Measurements from ENCODE around the gene TESK2.
"Not testable (repeated sequence)": the region's sequence is repeated elsewhere in the genome, so short reads cannot be mapped to it uniquely, and the experiment has no call there.

TESK2 gene

DNA sequence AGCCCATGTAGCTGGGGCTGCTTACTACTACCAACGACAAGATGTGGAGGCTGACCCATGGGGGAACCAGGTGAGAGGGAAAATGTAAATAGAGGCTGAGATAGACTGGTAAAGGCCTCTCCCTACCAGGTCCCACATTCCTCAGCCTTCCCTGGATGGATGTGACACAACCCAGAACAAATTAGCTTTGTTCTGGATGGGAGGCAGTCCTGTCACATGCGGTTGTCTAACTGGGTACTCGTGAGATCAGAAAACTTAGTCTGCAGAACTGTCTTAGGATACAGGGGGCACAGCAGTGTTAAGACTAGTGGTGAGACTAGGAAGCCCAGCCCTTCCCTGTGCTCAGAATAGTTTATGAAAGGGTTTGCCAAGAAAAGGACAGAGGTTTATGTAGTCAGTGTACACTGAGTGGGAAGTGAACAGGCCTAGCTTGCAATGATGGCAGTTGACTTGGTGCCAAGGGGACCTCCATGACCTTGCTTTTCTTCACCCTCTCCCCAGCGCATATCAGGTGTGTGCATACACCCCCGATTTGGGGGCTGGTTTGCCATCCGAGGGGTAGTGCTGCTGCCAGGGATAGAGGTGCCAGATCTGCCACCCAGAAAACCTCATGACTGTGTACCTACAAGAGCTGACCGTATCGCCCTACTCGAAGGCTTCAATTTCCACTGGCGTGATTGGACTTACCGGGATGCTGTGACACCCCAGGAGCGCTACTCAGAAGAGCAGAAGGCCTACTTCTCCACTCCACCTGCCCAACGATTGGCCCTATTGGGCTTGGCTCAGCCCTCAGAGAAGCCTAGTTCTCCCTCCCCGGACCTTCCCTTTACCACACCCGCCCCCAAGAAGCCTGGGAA, 17.6 kb upstream of the TESK2 start:
- no peak for DNase-seq

DNA sequence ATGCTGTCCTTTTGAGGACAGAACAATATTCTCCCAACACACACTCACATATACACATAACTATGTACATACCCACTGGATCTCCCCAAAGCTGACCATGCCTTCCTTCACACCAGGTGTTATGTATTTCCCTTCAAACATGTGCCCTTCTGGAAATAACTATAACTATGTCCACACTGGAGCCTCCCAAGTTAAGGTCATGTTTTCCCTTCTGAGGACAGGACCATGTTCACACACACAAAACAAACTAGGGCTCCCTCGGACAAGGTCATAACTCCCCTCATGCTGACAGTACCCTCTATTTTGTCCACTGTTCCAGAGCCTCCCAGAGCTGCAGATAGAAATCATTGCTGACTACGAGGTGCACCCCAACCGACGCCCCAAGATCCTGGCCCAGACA, 16.9 kb upstream of the TESK2 start:
- no peak for DNase-seq

DNA sequence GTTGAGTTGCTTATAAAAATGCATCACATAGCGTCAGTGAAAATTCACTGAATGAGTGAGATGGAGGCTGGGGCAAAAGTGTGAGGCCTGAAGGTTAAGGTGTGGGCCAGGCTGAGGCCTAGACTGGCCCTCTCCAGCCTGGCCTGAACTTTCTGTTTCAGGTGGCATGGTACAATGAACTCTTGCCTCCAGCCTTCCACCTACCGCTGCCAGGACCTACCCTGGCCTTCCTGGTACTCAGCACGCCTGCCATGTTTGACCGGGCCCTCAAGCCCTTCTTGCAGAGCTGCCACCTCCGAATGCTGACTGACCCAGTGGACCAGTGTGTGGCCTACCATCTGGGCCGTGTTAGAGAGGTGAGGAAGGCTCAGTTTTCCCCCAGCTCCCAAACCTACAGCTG, 16.2 kb upstream of the TESK2 start:
- no peak for DNase-seq

DNA sequence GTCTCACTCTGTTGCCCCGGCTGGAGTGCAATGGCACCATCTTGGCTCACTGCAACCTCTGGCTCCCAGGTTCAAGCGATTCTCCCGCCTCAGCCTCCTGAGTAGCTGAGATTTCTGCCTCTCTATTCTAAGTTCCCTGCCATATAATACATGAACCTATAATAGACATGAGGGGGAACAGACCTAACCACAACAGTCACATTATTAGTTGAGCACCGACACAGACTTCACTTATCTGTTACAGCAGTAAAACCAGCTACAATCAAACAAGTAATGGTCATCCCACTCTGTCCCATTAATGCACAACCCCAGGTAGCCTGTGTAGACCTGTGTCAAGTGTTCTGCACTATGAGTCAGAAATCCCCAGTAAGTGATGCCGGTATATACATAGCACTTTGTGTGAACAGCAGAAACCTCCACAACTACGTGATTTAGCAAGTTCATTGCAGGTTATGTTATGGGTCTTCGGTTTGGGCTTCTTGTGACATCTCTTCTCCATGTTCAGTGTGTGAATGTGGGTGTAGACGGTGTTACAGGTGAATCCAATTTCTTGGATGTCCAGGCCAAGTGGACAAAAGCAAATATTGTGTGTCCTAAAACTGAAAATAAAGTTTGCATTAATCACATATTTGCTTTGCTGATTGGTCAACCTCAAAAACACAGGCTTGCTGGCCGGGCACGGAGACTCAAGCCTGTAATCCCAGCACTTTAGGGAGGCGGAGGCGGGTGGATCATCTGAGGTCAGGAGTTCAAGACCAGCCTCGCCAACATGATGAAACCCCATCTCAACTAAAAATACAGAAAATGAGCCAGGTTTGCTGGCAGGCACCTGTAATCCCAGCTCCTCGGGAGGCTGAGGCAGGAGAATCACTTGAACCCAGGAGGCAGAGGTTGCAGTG, 12.7 kb upstream of the TESK2 start:
- DNase-seq, result no peak

DNA sequence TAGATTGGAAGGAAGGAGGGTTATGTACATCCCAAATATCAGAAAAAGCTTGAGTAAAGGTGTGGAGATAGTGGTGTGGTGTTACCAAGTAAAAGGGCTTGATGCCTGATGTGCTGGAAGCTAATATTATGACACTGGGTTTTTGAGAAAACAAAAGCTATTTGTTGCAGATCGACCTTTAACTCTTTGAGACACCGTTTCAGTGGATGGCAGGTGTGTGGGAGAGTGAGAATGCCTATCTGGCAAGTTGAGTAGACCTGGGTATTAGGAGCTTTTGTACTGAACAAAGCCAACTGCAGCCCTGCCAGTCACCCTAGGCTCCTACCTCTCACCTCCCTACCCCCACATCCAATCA, 10.5 kb upstream of the TESK2 start:
- DNase-seq, result no peak

DNA sequence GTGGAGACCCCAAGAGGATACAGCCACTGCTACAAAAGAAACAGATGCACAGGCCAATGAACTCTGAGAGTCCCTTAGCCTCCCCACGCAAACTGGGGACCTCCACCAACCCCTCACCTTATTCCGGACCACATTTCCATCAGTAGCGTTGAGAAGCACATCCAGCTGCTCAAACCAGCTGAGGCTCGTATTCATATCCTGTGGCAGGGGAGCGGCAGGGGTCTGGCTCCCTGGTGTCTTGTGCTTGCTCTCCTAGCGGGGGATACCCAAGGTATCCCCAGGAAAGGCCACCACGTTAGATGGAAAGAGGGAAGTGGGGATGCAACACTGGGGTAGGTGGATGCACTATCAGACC, 8.4 kb upstream of the TESK2 start:
- DNase-seq, result no peak

DNA sequence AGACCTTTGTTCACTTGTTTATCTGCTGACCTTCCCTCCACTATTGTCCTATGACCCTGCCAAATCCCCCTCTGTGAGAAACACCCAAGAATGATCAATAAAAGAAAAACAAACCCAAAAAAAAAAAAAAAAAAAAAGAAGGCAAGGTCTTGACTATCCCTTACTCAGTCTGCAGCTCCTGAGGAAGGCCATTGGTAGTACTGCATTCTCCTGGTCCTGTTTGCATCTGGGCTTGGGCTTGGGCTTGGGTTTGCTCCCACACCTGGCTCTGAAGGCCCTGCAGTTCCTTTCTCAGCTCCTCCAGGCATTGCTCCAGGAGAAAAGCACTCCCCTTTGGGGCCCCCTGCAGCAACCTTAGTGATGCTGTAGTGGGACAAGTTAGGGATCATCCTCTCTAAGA, 7.3 kb upstream of the TESK2 start:
- DNase-seq, result no peak

DNA sequence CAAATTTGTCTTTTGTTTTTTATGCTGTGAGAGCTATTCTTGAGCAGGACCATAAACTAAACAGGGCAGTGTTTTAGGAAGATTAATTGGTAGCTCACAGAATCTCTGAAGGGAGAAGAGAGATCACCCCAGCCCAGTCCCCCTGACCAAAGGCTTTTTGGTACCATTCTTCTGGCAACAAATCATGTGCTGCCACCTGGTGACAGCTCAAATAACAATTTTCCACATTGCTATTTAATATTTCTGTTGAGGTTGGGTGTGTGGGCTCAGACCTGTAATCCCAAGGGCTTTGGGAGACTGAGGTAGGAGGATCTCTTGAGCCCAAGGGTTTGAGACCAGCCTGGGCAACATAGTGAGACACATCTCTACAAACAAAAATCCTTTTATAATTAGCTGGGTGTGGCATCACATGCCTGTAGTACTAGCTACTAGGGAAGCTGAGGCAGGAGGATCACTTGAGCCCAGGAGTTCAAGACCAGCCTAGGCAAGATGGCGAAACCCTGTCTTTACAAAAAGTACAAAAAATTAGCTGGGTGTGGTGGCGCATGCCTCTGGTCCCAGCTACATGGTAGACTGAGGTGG, 2.2 kb upstream of the TESK2 start:
- DNase-seq, result peak; percentile 65

DNA sequence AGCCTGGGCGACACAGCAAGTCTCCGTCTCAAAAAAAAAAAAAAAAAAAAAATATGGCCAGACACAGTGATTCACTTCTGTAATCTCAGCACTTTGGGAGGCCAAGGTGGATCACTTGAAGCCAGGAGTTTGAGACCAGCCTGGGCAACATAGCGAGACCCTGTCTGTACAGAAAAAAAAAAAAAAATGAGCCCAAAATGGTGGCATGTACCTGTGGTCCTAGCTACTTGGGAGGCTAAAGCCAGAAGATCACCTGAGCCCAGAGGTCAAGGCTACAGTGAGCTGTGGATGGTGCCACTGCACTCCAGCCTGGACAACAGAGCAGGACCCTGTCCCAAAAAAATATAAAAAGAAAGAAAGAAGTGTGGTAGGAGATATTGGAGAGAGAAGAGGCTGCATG, 1.7 kb upstream of the TESK2 start:
- DNase-seq, result no peak

DNA sequence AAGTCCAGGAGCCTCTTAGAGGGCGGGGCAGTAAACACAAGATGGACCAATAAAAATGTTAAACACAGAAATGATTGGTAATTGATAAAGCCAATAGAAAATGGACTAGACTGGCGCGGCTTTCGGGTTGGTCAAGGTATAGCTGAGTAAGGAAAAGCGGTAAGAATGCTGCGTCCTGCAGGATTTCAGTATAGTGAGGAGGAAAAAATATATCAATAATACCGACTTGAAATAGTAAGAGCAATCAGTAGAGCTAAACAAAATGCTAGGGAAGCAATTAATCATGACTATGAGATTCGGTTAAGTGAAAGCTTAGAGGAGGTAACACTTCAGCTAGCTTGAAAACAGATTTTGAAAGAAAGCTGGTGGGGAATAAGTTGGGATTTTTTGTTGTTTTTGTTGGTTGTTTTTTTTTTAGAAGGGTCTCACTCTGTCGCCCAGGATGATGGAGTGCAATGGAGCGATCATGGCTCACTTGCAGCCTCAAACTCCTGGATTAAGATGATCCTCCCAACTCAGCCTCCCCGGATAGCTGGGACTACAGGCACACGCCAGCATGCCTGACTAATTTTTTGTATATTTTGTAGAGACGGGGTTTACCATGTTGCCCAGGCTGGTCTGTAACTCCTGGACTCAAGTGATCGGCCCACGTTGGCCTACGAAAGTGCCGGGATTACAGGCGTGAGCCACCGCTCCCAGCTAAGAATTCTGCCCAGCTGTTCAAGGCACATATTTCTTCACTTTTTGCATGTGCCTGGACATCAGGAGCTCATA, 711 bp upstream of the TESK2 start:
- DNase-seq, result no peak

DNA sequence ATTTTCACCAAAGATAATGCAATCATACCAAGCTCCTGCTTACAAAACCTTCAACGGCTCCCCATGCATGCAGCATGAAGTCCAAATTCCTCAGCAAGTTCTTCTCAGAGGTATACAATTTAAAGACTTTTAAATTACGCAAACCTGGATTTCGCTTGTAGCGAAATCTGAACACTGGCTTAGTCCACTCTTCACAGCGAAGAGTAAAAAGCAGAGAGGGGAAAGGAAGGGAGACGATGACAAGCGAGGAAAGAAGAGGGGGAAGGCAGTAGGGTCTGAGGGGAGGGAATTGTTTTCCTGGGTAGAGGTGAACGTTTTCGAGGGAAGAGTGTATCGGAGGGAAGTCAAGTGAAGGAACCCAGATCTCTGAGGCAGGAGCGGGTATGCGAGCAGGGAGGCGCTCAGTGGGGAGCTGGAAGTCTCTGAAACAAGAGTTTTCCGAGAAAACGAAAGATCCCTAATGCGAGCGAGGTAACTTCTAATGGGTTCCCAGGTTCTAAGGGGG, 790 bp downstream of the TESK2 start:
- no peak for DNase-seq

DNA sequence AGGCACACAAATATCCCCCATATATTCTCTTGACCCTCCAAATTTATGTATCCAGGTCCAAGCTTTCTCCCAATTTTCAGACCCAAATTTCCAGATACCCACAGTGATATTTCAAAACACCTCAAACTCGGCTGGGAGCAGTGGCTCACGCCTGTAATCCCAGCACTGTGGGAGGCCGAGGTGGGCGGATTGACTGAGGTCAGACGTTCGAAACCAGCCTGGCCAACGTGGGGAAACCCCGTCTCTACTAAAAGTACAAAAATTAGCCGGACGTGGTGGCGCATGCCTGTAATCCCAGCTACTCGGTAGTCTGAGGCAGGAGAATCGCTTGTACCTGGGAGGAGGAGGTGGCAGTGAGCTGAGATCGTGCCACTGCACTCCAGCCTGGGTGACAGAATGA, 1.6 kb downstream of the TESK2 start:
- not testable (repeated sequence) for DNase-seq

DNA sequence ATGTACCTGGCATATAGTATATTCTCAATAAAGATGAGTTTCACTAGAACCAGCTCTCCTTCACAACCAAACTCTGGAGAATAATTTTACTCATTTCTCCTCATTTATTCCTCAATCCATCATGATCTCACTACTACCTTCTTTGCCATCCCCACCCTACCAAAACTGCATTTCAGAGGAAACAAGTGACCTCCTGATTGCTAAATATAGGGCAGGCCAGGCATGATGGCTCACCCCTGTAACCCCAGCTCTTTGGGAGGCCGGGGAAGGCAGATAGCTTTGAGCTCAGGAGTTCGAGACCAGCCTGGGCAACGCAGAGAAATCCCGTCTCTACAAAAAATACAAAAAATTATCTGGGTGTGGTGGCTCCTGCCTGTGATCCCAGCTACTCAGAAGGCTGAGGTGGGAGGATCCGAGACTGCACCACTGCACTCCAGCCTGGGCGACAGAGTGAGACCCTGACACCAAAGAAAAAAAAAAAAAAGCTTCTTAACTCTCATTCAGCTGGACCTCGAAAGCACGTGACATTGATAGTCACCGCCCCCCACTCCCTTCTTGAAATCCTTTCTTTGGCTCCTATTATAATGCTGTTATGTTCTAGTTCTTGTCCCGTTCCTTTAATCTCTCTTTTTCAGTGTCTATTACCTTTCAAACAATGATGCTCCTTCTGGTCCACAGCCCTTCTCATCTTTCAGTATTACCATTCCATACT, 2.1 kb downstream of the TESK2 start:
- no peak for DNase-seq

DNA sequence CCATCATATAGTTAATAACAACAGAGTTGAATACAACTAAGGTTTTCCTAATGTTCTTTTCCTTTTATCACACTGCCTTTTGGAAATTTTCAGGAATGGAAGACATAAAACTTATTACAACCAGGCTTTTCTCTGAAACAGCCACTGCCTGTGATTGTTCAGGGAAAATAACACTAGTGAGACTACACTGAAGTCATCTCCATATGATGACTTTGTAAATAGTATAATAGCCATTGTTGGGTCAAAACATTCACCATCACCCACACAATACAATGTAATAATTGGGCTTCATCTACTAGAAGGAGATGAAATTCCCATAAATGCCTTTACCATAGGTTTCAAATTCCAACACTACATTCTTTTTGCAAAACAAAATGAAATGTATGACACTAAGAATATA, 5.0 kb downstream of the TESK2 start:
- no peak for DNase-seq

DNA sequence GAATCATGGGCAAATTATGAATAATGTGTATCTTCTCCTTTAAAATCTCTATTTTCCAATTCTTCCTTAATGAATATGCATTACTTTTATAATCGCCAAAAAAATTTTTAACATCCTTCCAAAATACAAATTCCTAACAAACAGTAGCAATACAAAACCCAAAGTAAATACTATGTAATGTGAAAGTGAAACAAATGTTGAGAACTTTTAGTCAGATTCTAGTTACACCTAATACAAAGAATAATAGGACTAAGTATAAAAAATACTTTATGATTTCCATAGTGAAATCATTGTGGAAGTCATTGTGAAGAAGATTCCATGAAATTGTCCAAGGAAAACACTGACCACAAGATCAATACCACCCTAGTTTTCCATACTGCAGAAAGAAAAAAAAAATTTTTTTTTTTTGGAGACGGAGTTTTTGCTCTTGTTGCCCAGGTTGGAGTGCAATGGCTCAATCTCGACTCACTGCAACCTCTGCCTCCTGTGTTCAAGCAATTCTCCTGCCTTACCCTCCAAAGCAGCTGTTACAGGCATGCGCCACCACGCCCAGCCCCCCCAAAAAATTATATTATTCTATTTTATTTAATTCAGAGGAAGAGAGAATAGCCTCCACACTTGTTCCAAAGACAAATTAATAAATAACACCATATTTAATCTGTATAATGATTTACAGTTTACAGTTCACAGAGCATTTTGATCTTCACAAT, 11.8 kb downstream of the TESK2 start:
- DNase-seq, result no peak

DNA sequence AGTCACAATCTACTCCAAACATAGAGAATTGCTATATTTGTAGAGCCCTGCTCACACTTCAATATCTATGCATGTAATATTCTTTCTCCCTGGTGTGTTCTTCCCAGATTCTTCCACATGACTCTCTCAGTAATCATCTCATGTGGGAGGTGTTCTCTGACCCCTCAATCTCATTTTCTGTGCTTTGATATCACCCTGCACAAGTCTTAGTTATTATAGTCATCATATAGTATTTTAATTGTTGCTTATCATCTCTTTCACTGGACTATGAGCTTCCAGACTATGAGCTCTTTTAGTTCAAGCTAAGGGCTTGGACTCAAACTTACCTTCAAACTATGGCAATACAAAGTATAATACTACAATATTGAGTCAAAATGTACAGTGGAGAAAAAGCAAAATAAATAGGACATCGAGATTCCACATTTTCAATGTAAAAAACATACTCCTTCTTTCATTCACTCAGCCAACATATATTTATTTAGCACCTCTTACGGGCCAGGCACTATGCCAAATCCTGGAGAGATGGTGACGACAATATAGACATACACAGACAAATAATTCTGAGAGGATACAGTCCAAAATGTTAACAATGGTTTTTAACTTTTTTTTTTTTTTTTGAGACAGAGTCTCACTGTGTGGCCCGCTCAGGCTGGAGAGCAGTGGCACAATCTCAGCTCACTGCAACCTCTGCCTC, 12.7 kb downstream of the TESK2 start:
- DNase-seq, result no peak

DNA sequence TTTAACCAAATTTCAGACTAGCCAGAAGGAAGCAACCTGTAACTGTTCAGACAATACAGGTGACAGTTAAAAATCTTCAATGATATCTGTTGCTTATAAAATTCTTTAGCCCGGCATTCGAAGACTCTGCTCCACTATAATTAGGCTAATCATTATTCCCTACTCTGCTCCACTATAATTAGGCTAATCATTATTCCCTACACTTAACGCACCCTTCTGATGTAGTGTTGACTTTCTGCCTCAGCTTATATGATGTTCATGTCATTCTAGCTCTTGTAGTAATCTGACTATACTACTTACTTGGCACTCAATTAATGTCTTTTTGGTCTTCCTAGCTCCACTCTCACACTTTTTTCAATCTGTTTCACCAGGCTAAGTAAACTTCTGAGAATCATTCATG, 13.3 kb downstream of the TESK2 start:
- no peak for DNase-seq

DNA sequence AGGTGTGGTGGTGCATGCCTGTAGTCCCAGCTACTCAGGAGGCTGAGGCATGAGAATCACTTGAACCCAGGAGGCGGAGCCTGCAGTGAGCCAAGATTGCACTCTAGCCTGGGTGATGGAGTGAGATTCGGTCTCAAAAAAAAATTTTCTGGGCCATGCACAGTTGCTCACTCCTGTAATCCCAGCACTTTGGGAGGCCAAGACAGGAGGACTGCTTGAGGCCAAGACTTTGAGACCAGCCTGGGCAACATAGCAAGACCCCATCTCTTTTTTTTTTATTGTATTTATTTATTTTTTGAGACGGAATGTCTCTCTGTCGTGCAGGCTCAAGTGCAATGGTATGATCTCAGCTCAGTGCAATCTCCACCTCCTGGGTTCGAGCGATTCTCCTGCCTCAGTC, 16.8 kb downstream of the TESK2 start:
- not testable (repeated sequence) for DNase-seq

DNA sequence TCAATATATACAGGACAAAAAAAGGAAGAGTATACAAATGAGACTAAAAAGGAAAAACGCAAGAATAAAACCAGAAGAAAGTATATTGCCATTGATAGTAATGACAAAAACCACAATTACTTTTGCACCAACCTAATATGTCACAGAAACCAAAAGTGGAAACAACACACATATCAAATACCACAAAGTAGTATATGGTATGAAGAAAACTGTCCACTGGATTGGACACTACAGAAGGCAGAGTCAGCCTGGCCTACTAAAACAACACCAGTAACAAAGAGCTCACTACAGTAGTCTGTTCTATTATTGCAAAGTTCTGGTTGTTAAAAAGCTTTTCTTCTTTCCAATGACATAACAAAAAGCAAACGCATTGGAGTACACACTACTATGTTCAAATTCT, 17.7 kb downstream of the TESK2 start:
- DNase-seq, result no peak

DNA sequence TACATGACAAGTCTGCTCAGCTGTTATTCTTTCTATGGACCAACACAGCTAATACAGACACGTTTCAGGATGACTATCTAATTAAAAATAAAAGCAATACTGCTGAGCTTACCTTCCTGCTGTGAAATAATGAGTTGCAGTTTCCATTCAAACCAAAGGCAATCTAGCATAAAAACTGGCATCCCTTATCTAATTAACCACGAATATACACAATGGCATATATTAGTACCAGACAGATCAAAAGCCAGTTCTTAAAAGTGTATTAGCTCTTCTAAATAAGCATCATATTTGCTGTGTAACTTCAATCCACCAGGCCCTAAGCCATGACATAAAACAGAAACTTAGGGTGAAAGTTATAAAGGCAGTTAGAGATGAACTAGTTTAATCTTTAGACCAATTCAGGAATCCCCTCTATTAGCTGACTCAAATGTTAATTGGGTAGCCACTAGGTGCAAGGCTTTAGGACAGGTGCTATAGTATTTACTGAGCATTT, 20.6 kb downstream of the TESK2 start:
- DNase-seq, result no peak

DNA sequence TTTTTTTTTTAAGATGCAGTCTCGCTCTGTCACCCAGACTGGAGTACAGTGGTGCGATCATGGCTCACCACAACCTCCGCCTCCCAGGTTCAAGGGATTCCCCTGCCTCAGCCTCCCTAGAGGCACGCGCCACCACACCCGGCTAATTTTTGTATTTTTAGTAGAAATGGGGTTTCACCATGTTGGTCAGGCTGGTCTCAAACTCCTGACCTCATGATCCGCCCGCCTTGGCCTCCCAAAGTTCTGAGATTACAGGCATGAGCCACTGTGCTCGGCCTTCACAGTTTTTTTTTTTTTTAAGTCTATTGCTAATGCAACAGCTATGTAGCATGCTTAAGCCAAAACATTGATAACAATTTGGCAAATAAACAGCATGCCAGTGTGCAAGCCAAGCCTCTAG, 23.6 kb downstream of the TESK2 start:
- not testable (repeated sequence) for DNase-seq
